GM12878 (cell line): Measurements from ENCODE around the gene CDC42EP1.

ENCODE experiments used
- CTCF ChIP-seq, 3 experiments: IDR thresholded peaks in 2 of 3; conservative IDR thresholded peaks in 1 of 3; 2 replicates each; pipeline ENCODE4 v1.5.1; 2011; ENCODE audit warnings: low read depth in 3 of 3, low read length in 3 of 3, mild to moderate bottlenecking in 3 of 3, control low read depth in 2 of 3, moderate library complexity in 2 of 3, inconsistent platforms in 1 of 3, mixed read lengths in 1 of 3; ENCODE audit not compliant: control insufficient read depth in 2 of 3, insufficient read depth in 1 of 3; ENCODE audit errors: extremely low read depth in 1 of 3
- SUZ12 ChIP-seq: fragments of 200-600 bp; sonication (generic); IDR thresholded peaks from one replicate; pipeline ENCODE4 v1.6.1; 2018; ENCODE audit warnings: antibody characterized with exemption, mild to moderate bottlenecking; ENCODE audit not compliant: unreplicated experiment

- TF ChIP-seq CTCF (IDR thresholded peaks at IDR 0.05 in 2 of 3, conservative IDR thresholded peaks at IDR 0.05 in 1 of 3; ENCODE audit: control insufficient read depth in 2 of 3, extremely low read depth in 1 of 3, insufficient read depth in 1 of 3, low read depth in 3 of 3, low read length in 3 of 3) (no peak), SUZ12 (no peak)
These were observed 7.7 kb downstream of the CDC42EP1 start for GRCh38 chr22:37568012-37568411.
